GM23338 (cell line): ENCODE data around the gene FNDC1. TPM values are rescaled to one million over a fixed set of nuclear protein-coding genes. Genes with fewer than 3 reads are reported as not detected.

Experiments used
- ATAC-seq: fragments of 200-7000 bp; cut with Tn5 transposase; 3 replicates; pipeline ENCODE4 v1.9.1; 2020
- DNase-seq: peaks from one replicate; pipeline ENCODE4 v3.0.0-alpha.2; 2015; ENCODE audit warnings: low spot score
- H2AFZ ChIP-seq: fragments of 200-600 bp; sonication (generic); 2 replicates; pipeline ENCODE4 v1.8.0; 2016; ENCODE audit warnings: antibody characterized with exemption, mild to moderate bottlenecking, moderate library complexity
- H3F3A ChIP-seq: fragments of 200-600 bp; sonication (generic); replicated peaks from 2 replicates; pipeline ENCODE4 v1.8.0; 2017; ENCODE audit warnings: antibody characterized with exemption, mixed run types, low read depth
- H3K27ac ChIP-seq: fragments of 200-600 bp; sonication (generic); 2 replicates; pipeline ENCODE4 v1.6.1; 2016; ENCODE audit warnings: low read depth
- H3K27me3 ChIP-seq: fragments of 200-600 bp; sonication (generic); 2 replicates; pipeline ENCODE4 v1.8.0; 2016; ENCODE audit warnings: mild to moderate bottlenecking, mixed run types, moderate library complexity; ENCODE audit not compliant: insufficient read depth
- H3K36me3 ChIP-seq: fragments of 200-600 bp; sonication (generic); 2 replicates; pipeline ENCODE4 v1.8.0; 2016; ENCODE audit warnings: mild to moderate bottlenecking; ENCODE audit not compliant: insufficient read depth
- H3K4me1 ChIP-seq: fragments of 200-600 bp; sonication (generic); 2 replicates; pipeline ENCODE4 v1.8.0; 2016; ENCODE audit warnings: mild to moderate bottlenecking, moderate library complexity; ENCODE audit not compliant: insufficient read depth
- H3K4me2 ChIP-seq: fragments of 200-600 bp; sonication (generic); 2 replicates; pipeline ENCODE4 v1.7.1; 2017; ENCODE audit warnings: mixed run types
- H3K4me3 ChIP-seq: fragments of 200-600 bp; sonication (generic); 2 replicates; pipeline ENCODE4 v1.6.1; 2016; ENCODE audit warnings: mixed run types
- H3K79me2 ChIP-seq: fragments of 200-600 bp; sonication (generic); replicated peaks from 2 replicates; pipeline ENCODE4 v1.8.0; 2017; ENCODE audit warnings: mild to moderate bottlenecking; ENCODE audit not compliant: insufficient read depth
- H3K9me2 ChIP-seq: fragments of 200-600 bp; sonication (generic); 2 replicates; pipeline ENCODE4 v1.8.0; 2017; ENCODE audit not compliant: insufficient read depth
- H4K20me1 ChIP-seq: fragments of 200-600 bp; sonication (generic); replicated peaks from 2 replicates; pipeline ENCODE4 v1.8.0; 2017; ENCODE audit warnings: mild to moderate bottlenecking; ENCODE audit not compliant: insufficient read depth
- H3K27ac Mint-ChIP-seq: 2 replicates; pipeline ENCODE4 v1.8.0; 2020; ENCODE audit warnings: inconsistent platforms, mild to moderate bottlenecking, moderate library complexity, mixed read lengths
- H3K27me3 Mint-ChIP-seq: 3 replicates; pipeline ENCODE4 v1.8.0; 2022; ENCODE audit warnings: low read depth, mild to moderate bottlenecking, moderate library complexity, mixed read lengths, inconsistent platforms; ENCODE audit not compliant: insufficient read depth, poor library complexity
- H3K36me3 Mint-ChIP-seq: 3 replicates; pipeline ENCODE4 v1.8.0; 2021; ENCODE audit warnings: low read depth, mild to moderate bottlenecking, inconsistent platforms, moderate library complexity, mixed read lengths
- H3K4me1 Mint-ChIP-seq: 3 replicates; pipeline ENCODE4 v1.8.0; 2020; ENCODE audit warnings: mild to moderate bottlenecking, inconsistent platforms, mixed read lengths
- H3K4me3 Mint-ChIP-seq: 3 replicates; pipeline ENCODE4 v1.8.0; 2021; ENCODE audit warnings: moderate library complexity, mild to moderate bottlenecking, inconsistent platforms, mixed read lengths
- H3K9me3 Mint-ChIP-seq: 3 replicates; pipeline ENCODE4 v1.8.0; 2020; ENCODE audit warnings: moderate library complexity, mild to moderate bottlenecking, inconsistent platforms, mixed read lengths
- CREB1 ChIP-seq: fragments of 250-450 bp; sonication (Bioruptor Pico); IDR thresholded peaks from 2 replicates; pipeline ENCODE4 v1.5.0; 2020; ENCODE audit warnings: low read depth, mild to moderate bottlenecking, moderate library complexity
- CTCF ChIP-seq, 2 experiments: fragments of 200-600 bp in 1 of 2; sonication (generic) in 1 of 2; conservative IDR thresholded peaks; 2 replicates each; pipeline versions ENCODE4 v1.5.1 to v1.6.1; 2016 to 2017; ENCODE audit warnings: antibody characterized with exemption in 2 of 2, low read depth in 2 of 2, mild to moderate bottlenecking in 2 of 2, moderate library complexity in 1 of 2
- EZH2 ChIP-seq: fragments of 200-600 bp; sonication (generic); IDR thresholded peaks from one replicate; pipeline ENCODE4 v1.8.0; 2017; ENCODE audit warnings: antibody characterized with exemption, mild to moderate bottlenecking, low read depth; ENCODE audit not compliant: unreplicated experiment
- EZH2phosphoT487 ChIP-seq: fragments of 200-600 bp; sonication (generic); IDR thresholded peaks from one replicate; pipeline ENCODE4 v1.8.1; 2018; ENCODE audit warnings: antibody characterized with exemption; ENCODE audit not compliant: unreplicated experiment
- POLR2AphosphoS5 ChIP-seq: IDR thresholded peaks from 2 replicates; pipeline ENCODE4 v1.6.1; 2016; ENCODE audit warnings: antibody characterized with exemption, low read depth
- STAT1 ChIP-seq: IDR thresholded peaks from one replicate; pipeline ENCODE4 v1.6.1; 2016; ENCODE audit warnings: antibody characterized with exemption; ENCODE audit not compliant: unreplicated experiment
- ZNF331 ChIP-seq: fragments of 250-450 bp; sonication (Bioruptor Pico); IDR thresholded peaks from 2 replicates; pipeline ENCODE4 v1.5.0; 2020; ENCODE audit warnings: low read depth, mild to moderate bottlenecking, moderate library complexity
- polyA plus RNA-seq: library from polyadenylated mRNA; unstranded; fragments of >200 nt; fragmentation: Nextera tagmentation; extraction: Ambion mirVana; gene quantifications from 2 replicates; pipeline ENCODE4 v1.2.1, GENCODE V29; 2016
- total RNA-seq: library from RNA; depleted of rRNA; stranded (reverse); fragments of >200 nt; shearing (Covaris generic); gene quantifications from 2 replicates; pipeline ENCODE4 v1.2.3, GENCODE V29; 2014
- TF ChIP-seq, protein P1 (sequence below): fragments of 250-450 bp; sonication (Bioruptor Pico); IDR thresholded peaks from 2 replicates; pipeline ENCODE4 v1.5.0; 2020; ENCODE audit warnings: mild to moderate bottlenecking, moderate library complexity

The FNDC1 gene
- total and polyA plus RNA-seq, 2 experiments from 2014 or later: 0.38 to 0.57 TPM

DNA sequence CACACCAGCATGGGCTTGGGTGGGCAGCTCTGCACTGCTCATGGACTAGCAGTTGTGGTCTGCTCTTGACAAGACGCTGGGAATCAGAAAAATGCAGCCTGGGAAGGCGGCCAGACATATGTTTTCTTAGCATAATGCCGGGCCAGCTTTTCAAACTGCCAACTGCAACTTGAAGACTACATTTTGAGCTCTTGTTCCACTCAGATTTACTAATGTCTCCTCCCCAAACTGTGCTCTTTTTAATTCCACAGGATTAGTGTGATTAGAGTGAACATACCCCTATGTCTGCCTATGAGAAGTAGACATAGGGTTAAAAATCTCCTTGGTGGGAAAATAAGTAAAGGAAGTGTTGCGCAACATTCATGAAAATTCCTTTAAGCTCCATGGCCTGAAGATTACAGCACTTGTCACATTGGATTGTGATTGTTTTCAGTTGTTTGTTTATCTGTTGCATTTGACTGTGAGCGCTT, 5.3 kb upstream of the FNDC1 start (continued):
- TF ChIP-seq, protein P1, sequence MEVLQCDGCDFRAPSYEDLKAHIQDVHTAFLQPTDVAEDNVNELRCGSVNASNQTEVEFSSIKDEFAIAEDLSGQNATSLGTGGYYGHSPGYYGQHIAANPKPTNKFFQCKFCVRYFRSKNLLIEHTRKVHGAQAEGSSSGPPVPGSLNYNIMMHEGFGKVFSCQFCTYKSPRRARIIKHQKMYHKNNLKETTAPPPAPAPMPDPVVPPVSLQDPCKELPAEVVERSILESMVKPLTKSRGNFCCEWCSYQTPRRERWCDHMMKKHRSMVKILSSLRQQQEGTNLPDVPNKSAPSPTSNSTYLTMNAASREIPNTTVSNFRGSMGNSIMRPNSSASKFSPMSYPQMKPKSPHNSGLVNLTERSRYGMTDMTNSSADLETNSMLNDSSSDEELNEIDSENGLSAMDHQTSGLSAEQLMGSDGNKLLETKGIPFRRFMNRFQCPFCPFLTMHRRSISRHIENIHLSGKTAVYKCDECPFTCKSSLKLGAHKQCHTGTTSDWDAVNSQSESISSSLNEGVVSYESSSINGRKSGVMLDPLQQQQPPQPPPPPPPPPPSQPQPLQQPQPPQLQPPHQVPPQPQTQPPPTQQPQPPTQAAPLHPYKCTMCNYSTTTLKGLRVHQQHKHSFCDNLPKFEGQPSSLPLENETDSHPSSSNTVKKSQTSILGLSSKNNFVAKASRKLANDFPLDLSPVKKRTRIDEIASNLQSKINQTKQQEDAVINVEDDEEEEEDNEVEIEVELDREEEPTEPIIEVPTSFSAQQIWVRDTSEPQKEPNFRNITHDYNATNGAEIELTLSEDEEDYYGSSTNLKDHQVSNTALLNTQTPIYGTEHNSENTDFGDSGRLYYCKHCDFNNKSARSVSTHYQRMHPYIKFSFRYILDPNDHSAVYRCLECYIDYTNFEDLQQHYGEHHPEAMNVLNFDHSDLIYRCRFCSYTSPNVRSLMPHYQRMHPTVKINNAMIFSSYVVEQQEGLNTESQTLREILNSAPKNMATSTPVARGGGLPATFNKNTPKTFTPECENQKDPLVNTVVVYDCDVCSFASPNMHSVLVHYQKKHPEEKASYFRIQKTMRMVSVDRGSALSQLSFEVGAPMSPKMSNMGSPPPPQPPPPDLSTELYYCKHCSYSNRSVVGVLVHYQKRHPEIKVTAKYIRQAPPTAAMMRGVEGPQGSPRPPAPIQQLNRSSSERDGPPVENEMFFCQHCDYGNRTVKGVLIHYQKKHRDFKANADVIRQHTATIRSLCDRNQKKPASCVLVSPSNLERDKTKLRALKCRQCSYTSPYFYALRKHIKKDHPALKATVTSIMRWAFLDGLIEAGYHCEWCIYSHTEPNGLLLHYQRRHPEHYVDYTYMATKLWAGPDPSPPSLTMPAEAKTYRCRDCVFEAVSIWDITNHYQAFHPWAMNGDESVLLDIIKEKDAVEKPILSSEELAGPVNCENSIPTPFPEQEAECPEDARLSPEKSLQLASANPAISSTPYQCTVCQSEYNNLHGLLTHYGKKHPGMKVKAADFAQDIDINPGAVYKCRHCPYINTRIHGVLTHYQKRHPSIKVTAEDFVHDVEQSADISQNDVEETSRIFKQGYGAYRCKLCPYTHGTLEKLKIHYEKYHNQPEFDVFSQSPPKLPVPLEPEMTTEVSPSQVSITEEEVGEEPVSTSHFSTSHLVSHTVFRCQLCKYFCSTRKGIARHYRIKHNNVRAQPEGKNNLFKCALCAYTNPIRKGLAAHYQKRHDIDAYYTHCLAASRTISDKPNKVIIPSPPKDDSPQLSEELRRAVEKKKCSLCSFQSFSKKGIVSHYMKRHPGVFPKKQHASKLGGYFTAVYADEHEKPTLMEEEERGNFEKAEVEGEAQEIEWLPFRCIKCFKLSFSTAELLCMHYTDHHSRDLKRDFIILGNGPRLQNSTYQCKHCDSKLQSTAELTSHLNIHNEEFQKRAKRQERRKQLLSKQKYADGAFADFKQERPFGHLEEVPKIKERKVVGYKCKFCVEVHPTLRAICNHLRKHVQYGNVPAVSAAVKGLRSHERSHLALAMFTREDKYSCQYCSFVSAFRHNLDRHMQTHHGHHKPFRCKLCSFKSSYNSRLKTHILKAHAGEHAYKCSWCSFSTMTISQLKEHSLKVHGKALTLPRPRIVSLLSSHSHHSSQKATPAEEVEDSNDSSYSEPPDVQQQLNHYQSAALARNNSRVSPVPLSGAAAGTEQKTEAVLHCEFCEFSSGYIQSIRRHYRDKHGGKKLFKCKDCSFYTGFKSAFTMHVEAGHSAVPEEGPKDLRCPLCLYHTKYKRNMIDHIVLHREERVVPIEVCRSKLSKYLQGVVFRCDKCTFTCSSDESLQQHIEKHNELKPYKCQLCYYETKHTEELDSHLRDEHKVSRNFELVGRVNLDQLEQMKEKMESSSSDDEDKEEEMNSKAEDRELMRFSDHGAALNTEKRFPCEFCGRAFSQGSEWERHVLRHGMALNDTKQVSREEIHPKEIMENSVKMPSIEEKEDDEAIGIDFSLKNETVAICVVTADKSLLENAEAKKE (CRISPR knock-in tag): no peak
- TF ChIP-seq CREB1 (CRISPR knock-in tag) (no peak), POLR2AphosphoS5 (no peak), EZH2phosphoT487 (no peak)

GRCh38 chr6:159168536-159169192, 536 bp upstream of the FNDC1 start:
- no peaks in the 10 kb centered on the region for H3K9me2 ChIP-seq
- H3K4me1 ChIP-seq: peaks cover 12% of the 10 kb centered on the region; the same call in 1 of the 2 replicates
- H3K4me2 ChIP-seq: peak overlapping the region; percentile 94
- Mint-ChIP-seq H3K27me3 (peaks cover 46% of the 10 kb centered on the region), H3K4me1 (peaks cover 9% of the 10 kb centered on the region; the same call in 2 of the 3 replicates), H3K27ac (no peak overlapping the region), H3K36me3 (no peaks in the 10 kb centered on the region; the same call in 2 of the 3 replicates), H3K4me3 (peak overlapping the region; percentile 70), H3K9me3 (no peaks in the 10 kb centered on the region; the same call in 2 of the 3 replicates)
- no peak overlapping the region for H3K27ac ChIP-seq
- peaks cover 6% of the 10 kb centered on the region for H3F3A ChIP-seq
- H3K27me3 ChIP-seq: peaks cover 82% of the 10 kb centered on the region
- no peaks in the 10 kb centered on the region for H3K36me3 ChIP-seq
- TF ChIP-seq STAT1: no peak
- TF ChIP-seq EZH2phosphoT487: no peak
- peak; percentile 58 for TF ChIP-seq EZH2
- no peak for TF ChIP-seq POLR2AphosphoS5
- TF ChIP-seq ZNF331 (CRISPR knock-in tag): no peak
- TF ChIP-seq CTCF (conservative IDR thresholded peaks at IDR 0.05; ENCODE audit: low read depth in 2 of 2): peak; percentile 55 to 76
- H3K79me2 ChIP-seq: no peaks in the 10 kb centered on the region
- peak overlapping the region; percentile 100 for H2AFZ ChIP-seq
- peak; percentile 82 for ATAC-seq
- H4K20me1 ChIP-seq: peaks cover 5% of the 10 kb centered on the region; the same call in 1 of the 2 replicates
- DNase-seq: peak; percentile 91
- peak overlapping the region; percentile 73 for H3K4me3 ChIP-seq
